ENCODE measurements around the gene BABAM2.

DNA sequence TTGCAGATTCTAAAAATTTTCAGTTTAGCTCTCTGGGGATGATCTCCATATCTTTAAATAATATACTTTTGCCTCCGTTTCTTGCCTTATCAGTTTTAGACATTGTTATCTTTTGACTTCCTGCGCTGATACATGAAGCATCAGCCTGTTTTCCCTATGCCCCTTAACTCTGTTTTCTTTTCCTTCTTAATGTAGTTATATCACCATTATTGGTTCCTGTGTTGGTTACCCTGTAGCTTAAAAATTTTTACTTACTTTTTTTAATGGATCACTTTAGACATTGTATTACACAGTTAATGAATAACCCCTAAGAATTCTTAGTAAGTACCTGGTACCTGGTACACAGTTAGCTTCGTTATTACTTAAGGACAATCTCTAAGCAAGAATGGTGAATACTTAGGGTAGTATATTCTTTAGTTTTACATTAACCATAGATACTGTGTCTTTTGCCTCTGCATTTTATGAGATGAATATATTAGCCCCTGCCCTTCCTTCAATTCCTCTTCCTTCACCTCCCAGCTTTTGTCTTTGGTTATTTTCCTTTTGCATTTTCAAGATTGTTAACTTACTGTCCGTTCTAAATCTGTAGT is 40.9 kb downstream of the BABAM2 start:
- no peak for TF ChIP-seq POLR2A (IDR thresholded peaks at IDR 0.05)
- TF ChIP-seq CTCF (IDR thresholded peaks at IDR 0.05), result no peak
